HG02885 (cell line): ENCODE results near the gene TRIM7.

Experiments used
- ATAC-seq: cut with Tn5 transposase; IDR thresholded peaks from one replicate; pipeline ENCODE4 v1.9.1; 2021; ENCODE audit warnings: mild to moderate bottlenecking; ENCODE audit not compliant: unreplicated experiment, poor library complexity

Gene TRIM7

DNA sequence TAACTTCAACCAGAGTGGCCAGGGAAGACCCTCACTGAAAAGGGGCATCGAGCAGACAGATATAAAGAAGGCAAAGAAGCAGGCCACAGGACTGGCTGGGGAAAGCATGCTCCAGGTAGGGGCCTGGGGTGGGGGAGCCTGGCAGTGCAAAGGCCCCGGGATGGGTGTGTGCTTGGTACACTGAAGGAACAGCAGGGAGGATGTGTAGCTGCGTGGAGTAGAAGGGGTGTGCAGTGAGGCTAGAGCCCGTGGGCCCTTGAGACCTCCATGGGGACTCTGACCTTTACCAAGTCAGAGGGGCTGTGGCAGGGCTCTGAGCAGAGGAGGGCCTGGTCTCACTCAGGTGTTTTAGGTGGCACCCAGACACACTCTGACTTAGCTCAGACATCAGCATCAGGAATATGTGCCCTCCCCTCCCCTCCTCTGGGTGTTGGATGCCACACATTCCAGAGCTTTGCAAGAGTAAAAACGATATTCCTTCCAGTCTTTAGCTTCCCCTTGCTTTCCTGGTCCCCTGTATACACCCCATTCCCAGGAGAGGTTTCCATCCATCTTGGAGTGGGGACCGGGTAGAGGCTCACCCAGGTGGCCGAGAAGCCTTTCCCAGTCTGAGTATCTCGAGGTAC is 7.6 kb downstream of the TRIM7 start:
- ATAC-seq = no peak

DNA sequence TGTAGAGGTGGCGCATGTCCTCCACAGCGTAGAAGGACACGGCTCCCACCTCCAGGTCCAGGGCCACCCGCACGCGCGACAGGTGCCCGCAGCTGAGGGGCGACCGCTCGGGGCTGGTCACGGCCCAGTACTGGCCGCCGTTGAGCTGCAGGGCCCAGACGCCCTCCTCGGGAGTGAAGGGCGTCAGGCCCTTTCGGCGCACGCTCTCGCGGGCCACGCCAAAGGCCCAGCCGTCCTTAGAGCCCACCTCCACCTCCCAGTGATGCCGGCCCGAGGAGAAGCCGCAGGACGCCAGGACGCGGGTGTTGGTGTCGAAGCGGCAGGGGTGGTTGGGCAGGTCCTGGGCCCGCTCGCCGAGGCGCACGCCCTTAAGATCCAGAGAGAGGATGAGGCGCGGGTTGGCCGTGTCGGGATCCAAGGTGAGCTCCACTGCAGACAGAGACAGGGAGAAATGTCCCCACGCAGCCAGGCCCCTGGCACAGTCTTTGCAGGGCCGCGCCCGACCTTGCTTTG is 9.7 kb downstream of the TRIM7 start:
- no peak for ATAC-seq

DNA sequence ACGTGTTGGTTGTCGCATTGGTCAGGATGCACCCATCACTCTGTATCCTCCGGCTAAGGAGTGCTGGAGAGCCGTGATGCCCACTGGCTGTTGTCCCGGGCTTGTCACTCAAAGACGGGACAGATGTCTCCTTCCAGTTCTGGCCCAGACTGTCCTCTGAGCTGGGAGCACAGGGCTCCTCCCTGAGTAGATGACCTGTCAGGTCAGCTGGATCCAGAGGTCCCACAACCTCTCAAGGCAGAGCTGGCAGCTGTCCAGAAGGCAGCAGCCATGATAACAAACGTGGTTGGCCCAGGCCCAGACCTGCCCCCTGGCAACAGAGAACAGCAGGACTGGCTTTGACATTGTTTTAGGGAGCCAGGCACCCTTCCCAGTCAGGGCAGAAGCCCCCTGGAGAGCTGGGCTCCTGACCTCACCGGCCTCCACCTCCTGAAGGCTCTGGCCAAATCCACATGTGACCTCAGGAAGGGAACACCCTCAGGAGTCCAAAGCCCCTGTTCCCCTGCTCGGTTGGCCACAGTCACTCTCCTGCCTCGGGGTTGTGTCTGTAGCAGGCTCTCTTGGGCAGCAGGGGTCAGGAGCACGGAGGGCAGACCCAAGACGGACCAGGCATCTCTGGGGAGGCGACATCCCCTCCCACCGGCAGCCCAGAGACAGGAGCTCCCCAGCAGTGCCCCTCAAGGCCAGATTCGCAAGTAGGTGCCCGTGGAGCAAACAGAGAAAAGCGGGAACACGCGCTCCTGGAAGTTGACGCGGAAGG is 10.3 kb downstream of the TRIM7 start:
- no peak for ATAC-seq

DNA sequence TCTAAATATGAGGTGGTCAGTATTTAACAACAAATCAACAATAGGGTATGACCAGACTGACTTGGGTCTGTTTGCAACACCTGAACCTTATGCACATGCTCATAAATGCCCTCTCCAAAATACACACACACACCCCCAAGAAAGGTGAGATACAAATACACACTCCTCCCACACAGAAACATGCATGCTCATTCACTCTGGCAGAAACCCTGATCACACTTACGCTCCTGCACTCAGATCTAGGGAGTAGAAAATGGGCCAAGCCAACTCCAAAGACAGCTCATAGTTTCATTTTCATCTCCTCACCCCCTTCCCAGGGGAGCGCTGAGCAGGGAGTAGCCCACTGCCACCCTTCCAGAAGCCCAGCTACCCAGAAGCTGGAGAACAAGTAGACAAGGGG is 11.3 kb downstream of the TRIM7 start:
- no peak for ATAC-seq

DNA sequence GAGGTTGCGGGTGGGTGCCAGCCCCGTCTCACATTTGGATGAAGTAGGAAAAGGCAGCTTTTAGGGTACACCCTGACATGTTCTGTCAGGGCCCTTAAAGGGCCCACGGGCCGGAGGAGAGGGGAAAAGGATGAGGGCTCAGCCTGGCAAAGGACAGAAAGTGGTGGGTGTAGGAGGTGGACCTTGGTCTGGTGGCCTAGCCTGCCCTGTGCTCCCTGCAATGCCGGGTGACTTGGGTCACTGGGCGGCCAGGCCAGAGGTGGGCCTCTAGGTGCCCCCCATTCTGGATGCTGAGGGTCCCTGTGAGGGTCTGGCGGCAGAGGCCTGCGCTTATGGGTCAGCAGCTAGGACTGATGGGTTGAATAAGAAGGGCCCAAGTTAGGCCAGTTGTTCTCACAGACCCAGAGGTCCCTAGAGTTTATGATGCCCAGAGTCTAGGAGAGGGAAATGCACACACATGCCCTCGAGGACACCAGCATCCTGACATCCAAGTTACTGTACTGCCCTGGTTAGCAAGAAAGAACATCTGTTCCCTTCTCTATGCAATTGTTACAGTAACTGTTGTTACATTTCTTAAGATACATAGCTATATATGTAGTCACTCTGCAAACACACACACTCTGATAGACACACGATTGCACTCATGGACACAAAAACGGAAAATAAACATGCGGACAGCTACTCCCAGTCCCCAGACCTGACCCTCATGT is 12.5 kb downstream of the TRIM7 start:
- ATAC-seq = no peak

DNA sequence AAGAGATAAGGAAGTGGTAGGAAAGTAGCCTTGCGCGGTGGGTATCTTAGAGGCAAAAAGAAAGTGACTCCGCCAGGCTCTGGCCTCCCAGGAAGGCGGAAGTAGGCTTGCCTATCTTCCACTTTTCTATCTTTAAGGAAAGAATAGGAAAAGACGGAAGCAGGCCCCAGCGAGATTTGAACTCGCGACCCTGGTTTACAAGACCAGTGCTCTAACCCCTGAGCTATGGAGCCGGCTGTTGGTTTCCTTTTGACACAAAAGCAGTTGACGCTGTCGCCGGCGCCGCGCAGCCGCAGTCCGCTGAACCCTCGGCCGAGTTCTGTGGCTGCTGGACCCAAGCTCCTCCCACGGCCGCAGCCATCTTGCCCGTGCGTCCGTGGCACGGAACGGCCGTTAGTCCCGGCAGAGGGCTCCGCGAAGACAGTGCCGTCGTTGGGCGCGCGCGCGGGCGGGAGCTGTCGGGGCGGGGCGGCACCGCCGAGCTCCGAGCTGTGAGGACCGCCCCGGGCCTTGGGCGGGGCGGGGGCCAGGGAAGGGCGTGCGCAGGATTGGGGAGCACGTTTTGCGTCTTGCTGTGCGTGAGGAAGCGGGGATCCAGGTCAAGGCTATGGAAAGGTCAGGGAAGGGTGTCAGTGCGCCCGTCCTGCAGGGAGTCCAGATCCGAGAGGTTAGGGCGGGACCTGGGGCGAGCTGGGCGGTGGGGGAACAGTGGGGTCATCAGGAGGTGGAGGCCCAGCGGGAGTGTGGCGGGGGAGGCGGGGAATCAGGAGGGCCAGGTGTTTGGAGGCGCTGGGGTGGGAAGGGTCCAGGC is 13.3 kb downstream of the TRIM7 start:
- ATAC-seq = peak; percentile 64

DNA sequence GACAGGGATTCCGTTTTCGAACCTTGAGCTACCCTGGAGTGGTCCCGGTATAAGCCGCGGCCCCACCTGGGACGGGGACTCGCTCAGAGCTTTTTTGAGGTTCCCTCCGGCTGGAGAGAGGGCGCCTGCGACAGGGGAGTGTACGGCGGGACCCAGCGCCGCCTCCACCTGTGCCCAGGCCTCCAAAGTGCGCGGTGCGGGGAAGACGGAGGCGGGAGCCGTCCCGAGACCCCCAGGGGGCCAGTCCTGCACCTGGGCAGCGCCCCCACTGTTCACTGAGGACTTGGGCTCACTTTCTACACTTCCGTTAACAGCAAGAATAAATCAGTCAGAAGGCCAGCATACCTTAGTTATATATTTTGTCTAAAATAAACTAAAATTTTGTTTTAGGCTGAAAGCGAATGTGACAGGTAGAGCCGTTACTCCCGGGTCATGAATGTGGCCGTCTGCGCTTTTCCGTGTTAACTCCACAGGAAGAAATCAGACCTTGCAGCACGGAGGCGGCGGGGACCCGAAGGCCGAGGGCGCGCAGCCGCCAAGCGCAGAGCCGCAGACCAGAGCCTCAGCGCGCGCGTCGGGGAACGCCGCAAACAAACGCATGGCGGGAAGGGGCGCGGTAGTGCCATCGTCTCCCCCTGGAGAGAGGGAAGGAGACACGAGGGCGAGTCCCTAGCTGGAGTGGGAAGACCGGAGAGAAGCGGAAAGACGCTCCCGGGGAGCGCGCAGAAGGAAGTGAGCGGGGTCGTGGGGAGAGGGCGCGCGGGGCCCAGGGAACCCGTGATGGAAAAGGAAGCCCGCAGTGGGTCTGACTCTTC is 14.1 kb downstream of the TRIM7 start:
- peak; percentile 5 for ATAC-seq

DNA sequence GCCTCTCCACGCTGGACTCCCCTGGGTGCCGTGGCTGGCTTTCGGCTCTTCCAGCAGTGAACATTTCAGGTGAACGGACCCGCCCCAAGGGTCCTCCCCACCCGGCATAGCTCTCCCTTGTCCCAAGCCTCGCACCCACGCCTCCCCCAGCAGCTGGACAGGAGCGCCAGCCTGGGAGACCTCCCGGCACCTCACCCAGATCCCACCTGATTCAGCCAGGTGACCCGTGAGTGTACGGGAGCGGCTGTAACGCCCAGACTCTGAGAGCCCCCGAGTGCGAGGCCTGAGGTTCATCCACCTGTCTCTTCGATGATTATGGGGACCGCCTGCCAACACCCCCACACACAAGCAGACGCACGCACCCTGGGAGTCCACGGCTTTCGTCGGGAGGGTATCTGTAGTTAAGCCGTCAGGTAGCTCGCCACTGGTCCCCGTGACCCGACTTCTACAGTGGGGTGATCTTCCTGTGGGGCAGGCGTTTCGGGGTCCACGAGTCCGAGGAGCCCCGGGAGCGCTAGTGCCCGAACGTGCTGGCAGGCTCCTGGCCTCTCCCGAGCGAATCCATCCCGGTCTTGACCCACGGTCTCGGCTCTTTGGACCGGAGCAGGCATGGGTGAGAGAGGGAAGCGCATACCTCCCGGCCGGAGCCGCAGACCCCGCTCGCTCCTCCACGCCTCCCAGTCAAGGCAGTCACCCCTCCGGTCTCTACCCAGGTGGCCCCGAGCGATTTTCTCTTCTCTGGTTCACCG is 14.9 kb downstream of the TRIM7 start:
- no peak for ATAC-seq

DNA sequence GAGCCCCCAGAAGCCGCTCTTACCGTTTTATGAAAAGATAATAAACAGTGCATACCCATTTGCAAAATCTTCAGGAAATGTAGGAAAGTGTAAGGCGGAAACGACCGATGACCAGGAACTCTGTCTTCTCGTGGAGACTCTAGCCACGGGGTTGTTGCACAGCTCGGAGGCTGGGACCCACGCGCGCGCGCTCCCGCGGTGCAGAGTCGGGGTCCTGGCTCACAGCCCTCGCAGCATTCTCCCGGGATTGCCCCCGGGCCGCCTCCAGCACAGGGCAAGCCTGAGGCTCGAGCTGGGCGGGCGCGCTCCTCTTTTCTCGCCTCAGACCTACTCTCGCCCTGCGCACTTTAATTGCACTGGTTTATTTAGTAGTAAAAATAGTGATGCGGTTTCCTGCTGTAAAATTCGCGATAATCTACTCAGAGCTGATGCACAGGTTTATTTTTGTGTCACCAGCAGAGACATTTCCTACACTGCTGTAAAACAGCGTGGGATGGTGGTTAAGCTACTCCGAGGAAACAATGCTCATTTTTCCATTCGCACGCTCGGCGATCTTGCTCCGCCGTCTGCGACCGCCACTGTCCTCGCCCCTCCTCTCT is 15.5 kb downstream of the TRIM7 start:
- no peak for ATAC-seq

DNA sequence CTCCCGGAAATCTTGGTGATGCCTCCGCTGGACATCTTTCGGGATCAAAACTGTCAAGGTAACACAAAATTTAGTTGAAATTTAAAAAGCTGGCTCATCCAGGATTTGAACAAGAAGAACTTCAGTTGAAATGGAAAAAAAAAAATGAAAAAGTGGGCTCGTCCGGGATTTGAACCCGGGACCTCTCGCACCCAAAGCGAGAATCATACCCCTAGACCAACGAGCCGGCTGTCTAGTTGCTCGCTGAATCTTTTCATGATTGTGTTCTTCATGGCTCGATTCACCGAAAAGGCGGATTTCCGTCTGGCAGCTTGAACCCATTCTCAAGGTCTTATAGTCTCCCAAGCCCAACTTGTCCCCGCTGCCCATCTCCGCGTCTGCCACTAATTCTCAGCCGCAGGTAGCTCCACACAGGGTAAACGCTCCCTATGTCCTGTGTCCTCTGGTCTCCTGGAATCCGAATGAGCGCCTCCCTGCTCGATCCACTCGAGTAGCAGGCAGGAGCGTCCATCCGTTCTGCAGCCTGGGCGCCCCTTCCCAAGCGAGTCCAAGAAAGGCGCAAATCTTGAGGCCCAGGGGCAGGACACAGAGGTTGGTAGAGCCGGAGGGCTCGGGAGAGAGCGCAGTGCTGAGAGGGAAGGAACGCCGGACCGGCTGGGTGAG is 16.2 kb downstream of the TRIM7 start:
- no peak for ATAC-seq

DNA sequence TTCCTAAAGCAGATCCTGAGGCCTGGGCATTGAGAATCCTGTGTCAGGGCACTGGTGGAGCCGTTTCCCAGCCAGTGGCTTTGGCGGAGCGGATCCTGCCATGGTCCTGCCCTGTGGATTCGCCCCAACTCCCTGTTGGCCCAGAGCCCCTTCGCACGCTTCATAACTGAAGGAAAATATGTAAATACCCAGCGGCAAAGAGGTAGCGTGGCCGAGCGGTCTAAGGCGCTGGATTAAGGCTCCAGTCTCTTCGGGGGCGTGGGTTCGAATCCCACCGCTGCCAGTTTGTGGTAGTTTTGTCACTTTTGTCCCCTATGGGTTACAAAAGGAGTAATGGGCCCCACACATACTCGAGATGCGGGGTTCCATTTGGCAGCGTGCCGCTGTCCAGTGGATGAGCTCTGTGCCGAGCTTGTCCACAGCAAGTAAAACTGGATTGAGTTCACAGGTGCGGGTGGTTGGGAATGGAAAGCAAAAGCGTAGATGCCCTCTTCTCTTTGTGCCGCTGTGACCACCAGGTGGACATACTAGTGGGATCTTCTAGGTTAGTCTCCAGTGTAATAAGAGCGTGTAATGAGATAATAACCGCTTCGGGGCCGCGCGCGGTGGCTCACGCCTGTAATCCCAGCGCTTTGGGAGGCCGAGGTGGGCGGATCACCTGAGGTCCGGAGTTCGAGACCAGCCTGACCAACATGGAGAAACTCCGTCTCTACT is 17.3 kb downstream of the TRIM7 start:
- ATAC-seq = no peak

DNA sequence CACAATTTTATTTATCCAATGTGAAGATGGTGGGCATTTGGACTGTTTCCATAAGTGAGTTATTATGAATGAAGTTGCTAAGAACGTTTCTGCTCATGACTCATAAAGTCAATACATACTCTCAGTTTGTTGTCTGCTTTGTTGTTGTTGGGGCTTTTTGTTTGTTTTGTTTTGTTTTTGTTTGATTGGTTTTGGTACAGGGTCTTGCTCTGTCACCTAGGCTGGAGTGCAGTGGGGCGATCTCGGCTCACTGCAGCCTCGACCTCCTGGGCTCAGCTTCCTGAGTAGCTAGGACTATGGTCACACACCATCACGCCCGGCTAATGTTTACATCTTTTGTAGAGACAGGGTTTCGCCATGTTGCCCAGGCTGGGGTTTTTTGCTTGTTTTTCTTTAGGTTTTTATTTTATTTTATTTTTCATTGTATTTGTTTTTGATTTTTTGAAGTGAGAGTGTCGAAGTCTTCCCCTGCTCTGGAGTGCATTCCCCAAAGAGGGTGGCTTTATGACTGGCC is 18.0 kb downstream of the TRIM7 start:
- ATAC-seq = no peak

DNA sequence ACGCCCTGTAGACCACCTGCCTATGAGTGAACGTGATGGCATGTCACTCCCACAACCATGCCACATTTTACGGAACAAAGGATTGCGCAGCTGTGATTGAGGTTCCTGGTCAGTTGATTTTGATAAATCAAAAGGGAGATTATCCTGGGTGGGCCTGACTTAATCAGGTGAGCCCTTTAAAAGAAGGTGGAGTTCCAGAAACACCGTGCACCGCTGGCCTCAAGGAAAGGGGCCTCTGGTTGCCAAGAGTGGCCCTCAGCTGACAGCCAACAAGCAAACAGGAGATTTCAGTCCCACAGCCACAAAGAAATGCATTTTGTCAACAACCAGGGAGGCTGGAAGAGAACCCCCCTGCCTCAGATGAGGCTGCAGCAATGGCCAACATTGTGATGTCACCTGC is 19.0 kb downstream of the TRIM7 start:
- ATAC-seq = no peak

DNA sequence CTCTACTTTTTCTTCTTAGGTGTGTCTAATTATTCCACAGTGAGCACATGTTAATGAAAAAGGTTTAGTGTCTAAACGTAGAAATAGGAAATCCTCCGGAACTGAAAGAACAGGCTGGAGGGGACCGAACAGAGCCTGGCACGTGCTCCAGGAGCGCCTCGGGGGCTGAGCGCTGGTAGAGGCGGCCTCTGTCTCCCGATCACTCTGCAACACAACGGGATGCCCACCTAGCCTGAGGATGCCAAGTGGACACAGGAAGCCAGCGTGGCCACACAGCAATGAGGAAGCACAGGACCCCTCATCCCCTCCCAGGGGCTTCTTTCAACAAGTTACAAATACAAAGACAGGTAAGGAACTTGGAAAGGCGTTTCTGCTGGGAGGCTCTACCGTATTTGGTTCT is 19.4 kb downstream of the TRIM7 start:
- ATAC-seq = no peak

DNA sequence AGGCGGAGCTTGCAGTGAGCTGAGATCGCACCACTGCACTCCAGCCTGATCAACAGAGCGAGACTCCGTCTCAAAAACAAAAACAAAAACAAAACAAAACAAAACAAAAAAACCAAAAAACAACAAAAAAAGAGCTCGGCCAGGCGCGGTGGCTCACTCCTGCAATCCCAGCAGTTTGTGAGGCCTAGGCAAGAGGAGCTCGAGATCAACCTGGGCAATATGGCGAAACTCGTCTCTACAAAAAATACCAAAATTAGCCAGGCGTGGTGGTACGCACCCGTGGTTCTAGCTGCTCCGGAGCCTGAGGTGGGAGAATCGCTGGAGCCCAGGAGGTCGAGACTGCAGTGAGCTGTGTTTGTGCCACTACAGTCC is 20.2 kb downstream of the TRIM7 start:
- ATAC-seq = no peak

DNA sequence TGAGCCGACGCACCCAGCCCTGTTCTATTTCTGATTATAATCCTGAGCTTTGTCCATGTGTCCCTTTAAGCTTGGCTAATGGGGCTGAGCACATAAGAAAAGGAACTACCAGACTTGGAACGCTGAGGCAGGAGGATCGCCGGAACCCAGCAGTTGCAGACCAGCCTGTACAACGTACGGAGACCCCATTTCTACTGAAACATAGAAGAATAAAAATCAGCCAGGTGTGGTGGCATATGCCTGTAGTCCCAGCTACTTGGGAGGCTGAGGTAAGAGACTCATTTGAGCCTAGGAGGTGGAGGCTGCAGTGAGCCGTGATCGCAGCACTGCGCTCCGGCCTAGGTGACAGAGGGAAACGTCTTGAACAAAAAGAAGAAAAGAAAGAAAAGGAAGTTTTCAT is 22.3 kb downstream of the TRIM7 start:
- ATAC-seq = no peak
